Gastroesophageal sphincter (tissue), 4 donors: ENCODE data around the gene CLEC18A. TPM values are rescaled to one million over a fixed set of nuclear protein-coding genes. Genes with fewer than 3 reads are reported as not detected.
A peak's percentile ranks its signal among the peaks of the same experiment; 100 is the strongest.

Experiments used
- ATAC-seq: fragments of 150-250 bp; one replicate; pipeline ENCODE4 v1.9.1; 2016; ENCODE audit warnings: mild to moderate bottlenecking, moderate library complexity
- H3K27ac ChIP-seq, 4 donors: fragments of 200-600 bp; sonication (generic) in 3 of 4; 1 replicate in 3 of 4; 2 replicates in 1 of 4; pipeline ENCODE4 v1.5.1; 2016 to 2019
- H3K27me3 ChIP-seq: fragments of 200-600 bp; sonication (generic); one replicate; pipeline ENCODE4 v1.5.1; 2019
- H3K36me3 ChIP-seq, 2 donors: fragments of 200-600 bp; sonication (generic); one replicate each; pipeline ENCODE4 v1.5.1; 2019; ENCODE audit warnings: control low read depth in 1 of 2
- H3K4me1 ChIP-seq, 3 donors: fragments of 200-600 bp; sonication (generic); 1 replicate in 2 of 3; 2 replicates in 1 of 3; pipeline ENCODE4 v1.5.1; 2016 to 2019; ENCODE audit warnings: control low read depth in 2 of 3
- H3K4me3 ChIP-seq, 2 donors: fragments of 200-600 bp; sonication (generic); one replicate each; pipeline ENCODE4 v1.5.1; 2019; ENCODE audit warnings: mild to moderate bottlenecking in 1 of 2, moderate library complexity in 1 of 2
- H3K9me3 ChIP-seq, 3 donors: fragments of 200-600 bp; sonication (generic); one replicate each; pipeline ENCODE4 v1.5.1; 2017 to 2019; ENCODE audit warnings: control low read depth in 2 of 3
- EP300 ChIP-seq: sonication (generic); formaldehyde crosslinking; IDR thresholded peaks from one replicate; pipeline ENCODE4 v1.6.1; 2017; ENCODE audit warnings: antibody characterized with exemption, mild to moderate bottlenecking
- POLR2A ChIP-seq, 2 donors: fragments of 450-650 bp; IDR thresholded peaks; one replicate each; pipeline ENCODE4 v1.6.1; 2017; ENCODE audit warnings: antibody characterized with exemption in 2 of 2, mild to moderate bottlenecking in 2 of 2, moderate library complexity in 1 of 2
- POLR2AphosphoS5 ChIP-seq: sonication (generic); formaldehyde crosslinking; IDR thresholded peaks from one replicate; pipeline ENCODE4 v1.6.1; 2017; ENCODE audit warnings: antibody characterized with exemption
- WGBS, 2 donors: methylation state at CpG; one replicate each; pipeline ENCODE4 v1.1.5; 2018; ENCODE audit warnings: low coverage in 1 of 2; 5-methylcytosine and 5-hydroxymethylcytosine counted together
- total RNA-seq, 4 donors: library from RNA; depleted of rRNA; stranded (reverse); fragments of >200 nt; gene quantifications; one replicate each; pipeline ENCODE4 v1.1.0, GENCODE V29; 2016
- TF ChIP-seq, protein P1 (sequence below), 4 experiments: fragments of 200-600 bp in 2 of 4; fragments of 450-650 bp in 2 of 4; sonication (generic) in 1 of 4; IDR thresholded peaks; one replicate each; pipeline ENCODE4 v1.5.1; 2017 to 2019; ENCODE audit warnings: antibody characterized with exemption in 4 of 4, mild to moderate bottlenecking in 2 of 4, moderate library complexity in 2 of 4

The CLEC18A gene
- total RNA-seq, 4 donors from 2014 or later = 0.27 to 1.9 (median 0.31) TPM; not detected in 1

GRCh38 chr16:69929480-69929879, 21.7 kb upstream of the CLEC18A start:
- H3K4me1 ChIP-seq = peaks cover 0 to 53% (median 4%) of the 10 kb centered on the region in 3 donors
- H3K27ac ChIP-seq = no peak overlapping the region
- no peak overlapping the region for H3K4me3 ChIP-seq
- no peaks in the 10 kb centered on the region for H3K27me3 ChIP-seq
- H3K9me3 ChIP-seq = no peaks in the 10 kb centered on the region
- peaks cover 0 to 64% of the 10 kb centered on the region in 2 donors for H3K36me3 ChIP-seq
- ATAC-seq = no peak
- 71% methylated on average over 8 of the region's 9 CpGs; no CpG with 5 or more reads in 1 of the 2 donors for WGBS, 2 donors
- no peak for TF ChIP-seq EP300
- TF ChIP-seq, protein P1, sequence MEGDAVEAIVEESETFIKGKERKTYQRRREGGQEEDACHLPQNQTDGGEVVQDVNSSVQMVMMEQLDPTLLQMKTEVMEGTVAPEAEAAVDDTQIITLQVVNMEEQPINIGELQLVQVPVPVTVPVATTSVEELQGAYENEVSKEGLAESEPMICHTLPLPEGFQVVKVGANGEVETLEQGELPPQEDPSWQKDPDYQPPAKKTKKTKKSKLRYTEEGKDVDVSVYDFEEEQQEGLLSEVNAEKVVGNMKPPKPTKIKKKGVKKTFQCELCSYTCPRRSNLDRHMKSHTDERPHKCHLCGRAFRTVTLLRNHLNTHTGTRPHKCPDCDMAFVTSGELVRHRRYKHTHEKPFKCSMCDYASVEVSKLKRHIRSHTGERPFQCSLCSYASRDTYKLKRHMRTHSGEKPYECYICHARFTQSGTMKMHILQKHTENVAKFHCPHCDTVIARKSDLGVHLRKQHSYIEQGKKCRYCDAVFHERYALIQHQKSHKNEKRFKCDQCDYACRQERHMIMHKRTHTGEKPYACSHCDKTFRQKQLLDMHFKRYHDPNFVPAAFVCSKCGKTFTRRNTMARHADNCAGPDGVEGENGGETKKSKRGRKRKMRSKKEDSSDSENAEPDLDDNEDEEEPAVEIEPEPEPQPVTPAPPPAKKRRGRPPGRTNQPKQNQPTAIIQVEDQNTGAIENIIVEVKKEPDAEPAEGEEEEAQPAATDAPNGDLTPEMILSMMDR (IDR thresholded peaks at IDR 0.05) = no peak

- Histone ChIP-seq H3K27ac (no peak overlapping the region), H3K27me3 (no peaks in the 10 kb centered on the region), H3K4me1 (peaks cover 0 to 45% (median 4%) of the 10 kb centered on the region in 3 donors), H3K9me3 (no peaks in the 10 kb centered on the region), H3K36me3 (peaks cover 0 to 72% of the 10 kb centered on the region in 2 donors), H3K4me3 (no peak overlapping the region)
- TF ChIP-seq, protein P1 (IDR thresholded peaks at IDR 0.05) = peak in 3 of 4 experiments; percentile 67 to 78 (median 72)
- TF ChIP-seq POLR2AphosphoS5 (no peak), POLR2A (IDR thresholded peaks at IDR 0.05) (no peak)
- ATAC-seq = peak; percentile 72
- 60 to 100% methylated on average over 1 to 3 of the region's 12 CpGs for WGBS, 2 donors
Observed at GRCh38 chr16:69930117-69930776, 20.9 kb upstream of the CLEC18A start.

- H3K4me3 ChIP-seq = no peak overlapping the region
- H3K9me3 ChIP-seq = no peaks in the 10 kb centered on the region
- peaks cover 0 to 74% of the 10 kb centered on the region in 2 donors for H3K36me3 ChIP-seq
- no peaks in the 10 kb centered on the region for H3K27me3 ChIP-seq
- TF ChIP-seq EP300 (no peak), POLR2AphosphoS5 (no peak), POLR2A (IDR thresholded peaks at IDR 0.05) (no peak)
- TF ChIP-seq, protein P1 (IDR thresholded peaks at IDR 0.05) = no peak
- no peak for ATAC-seq
- H3K4me1 ChIP-seq = peaks cover 0 to 32% (median 0%) of the 10 kb centered on the region in 3 donors
- no peak overlapping the region for H3K27ac ChIP-seq
- WGBS, 2 donors = 100% methylated on average over 3 of the region's 13 CpGs; no CpG with 5 or more reads in 1 of the 2 donors
Observed at GRCh38 chr16:69931631-69932030, 19.5 kb upstream of the CLEC18A start.

DNA sequence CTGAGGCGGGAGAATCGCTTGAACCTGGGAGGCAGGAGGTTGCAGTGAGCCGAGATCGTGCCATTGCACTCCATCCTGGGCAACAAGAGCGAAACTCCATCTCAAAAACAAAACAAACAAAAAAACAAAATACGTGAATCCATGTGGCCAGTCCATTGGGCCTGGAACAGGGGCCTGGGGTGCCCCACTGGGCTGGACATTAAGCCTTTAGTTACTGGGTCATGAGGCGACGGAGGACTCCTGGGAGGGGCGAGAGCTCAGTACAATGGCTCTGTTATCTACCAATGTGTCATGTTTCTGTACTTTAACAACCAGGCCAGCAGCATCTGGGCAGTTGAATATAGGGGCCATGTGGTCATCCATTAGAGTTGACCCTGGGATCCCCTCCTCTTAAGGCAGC, 18.9 kb upstream of the CLEC18A start:
- peaks cover 0 to 80% of the 10 kb centered on the region in 2 donors for H3K36me3 ChIP-seq
- no peak for ATAC-seq
- WGBS, 2 donors = 40 to 90% methylated on average over 2 to 6 of the region's 9 CpGs
- H3K4me3 ChIP-seq = no peak overlapping the region
- peaks cover 0 to 26% (median 0%) of the 10 kb centered on the region in 3 donors for H3K4me1 ChIP-seq
- H3K27ac ChIP-seq = no peak overlapping the region
- no peaks in the 10 kb centered on the region for H3K9me3 ChIP-seq
- no peaks in the 10 kb centered on the region for H3K27me3 ChIP-seq
- TF ChIP-seq, protein P1 (IDR thresholded peaks at IDR 0.05) = no peak
- TF ChIP-seq POLR2AphosphoS5 = no peak
